ENCODE data around the gene VSTM4. TPM values are rescaled to one million over a fixed set of nuclear protein-coding genes. Genes with fewer than 3 reads are reported as not detected.

Gene VSTM4
- polyA plus RNA-seq, 1 donor = 15.8 TPM

GRCh38 chr10:48970046-48970445, 145.3 kb downstream of the VSTM4 start:
- no peak for DNase-seq

GRCh38 chr10:48968036-48968435, 147.3 kb downstream of the VSTM4 start:
- no peak for DNase-seq

DNA sequence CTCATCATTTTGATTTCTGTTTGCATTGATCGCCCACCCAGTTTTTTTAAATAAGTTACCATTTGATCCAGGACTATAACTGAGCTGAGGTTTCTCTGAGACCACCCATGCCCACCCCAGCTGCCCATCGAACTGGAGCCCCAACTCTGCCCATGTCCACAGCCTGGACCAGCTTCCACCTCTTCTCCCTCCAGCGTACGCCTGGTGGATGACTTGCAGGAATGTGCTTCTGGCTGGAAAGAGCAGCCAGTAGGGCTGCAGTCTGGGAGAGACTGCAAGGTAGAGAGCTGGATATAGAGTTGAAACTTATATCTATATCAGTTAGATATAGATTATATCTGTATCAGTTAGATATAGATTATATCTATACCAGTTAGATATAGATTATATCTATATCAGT, 149.9 kb downstream of the VSTM4 start:
- no peak for DNase-seq

Other genes with a start within 250 kb of the VSTM4 start
- 0.20 TPM for gene LRRC18, start 175.7 kb downstream of the VSTM4 start, polyA plus RNA-seq (ENCODE audit: insufficient read length)
- gene FAM170B, start 18.5 kb upstream of the VSTM4 start, polyA plus RNA-seq (ENCODE audit: insufficient read length) = not detected
- gene TMEM273, start 72.9 kb upstream of the VSTM4 start, polyA plus RNA-seq (ENCODE audit: insufficient read length) = 2.0 TPM
- gene C10orf71, start 183.6 kb upstream of the VSTM4 start, polyA plus RNA-seq (ENCODE audit: insufficient read length) = 0.15 TPM

Measured in left kidney (tissue), 2 donors.